Measurements from ENCODE around the gene SRSF7.

Gene SRSF7

DNA sequence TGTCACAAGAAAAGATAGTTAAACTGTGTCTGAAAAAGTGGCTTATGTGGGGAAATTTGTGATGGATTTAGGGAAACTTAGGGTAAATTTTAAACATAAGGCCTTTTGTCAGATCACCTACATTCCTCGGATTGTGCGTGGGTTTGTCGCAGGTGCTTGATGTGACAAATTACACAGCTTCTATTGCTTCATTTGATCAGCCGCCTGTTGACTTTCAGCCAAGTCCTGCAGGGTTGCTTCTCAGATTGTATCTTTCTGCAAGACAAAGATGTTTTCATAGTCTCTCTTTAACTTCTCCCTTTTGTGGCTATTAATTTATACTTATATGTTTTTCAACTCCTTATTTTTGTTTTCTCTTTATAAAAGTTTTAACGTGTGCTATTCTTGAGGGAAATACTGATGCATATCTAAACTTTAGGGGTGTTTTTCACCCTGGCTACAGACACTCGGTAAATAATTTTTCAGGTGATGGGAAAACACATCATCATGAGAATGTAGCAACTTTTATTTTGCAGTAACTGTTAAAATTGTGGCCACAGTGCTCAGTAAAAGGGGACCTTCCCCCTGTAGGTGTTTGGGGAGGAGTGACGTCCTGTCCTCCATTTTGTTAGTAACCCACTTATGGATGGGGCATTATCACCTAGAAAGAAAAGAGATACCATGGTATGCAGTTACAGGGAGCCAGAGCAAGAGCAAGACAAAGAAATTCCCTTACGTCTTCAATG is 53.9 kb downstream of the SRSF7 start:
- TF ChIP-seq FOXP2 (optimal IDR thresholded peaks at IDR 0.05; ENCODE audit: borderline replicate concordance, extremely low read depth, extremely low read length, insufficient read depth) (no peak), POLR2AphosphoS5 (IDR thresholded peaks at IDR 0.05; ENCODE audit: low read depth, low read length) (no peak), SIN3A (IDR thresholded peaks at IDR 0.05; ENCODE audit: borderline replicate concordance, insufficient read depth, low read length) (no peak), TAF1 (IDR thresholded peaks at IDR 0.05; ENCODE audit: borderline replicate concordance, insufficient read depth, low read length) (no peak)
- TF ChIP-seq, protein P1, sequence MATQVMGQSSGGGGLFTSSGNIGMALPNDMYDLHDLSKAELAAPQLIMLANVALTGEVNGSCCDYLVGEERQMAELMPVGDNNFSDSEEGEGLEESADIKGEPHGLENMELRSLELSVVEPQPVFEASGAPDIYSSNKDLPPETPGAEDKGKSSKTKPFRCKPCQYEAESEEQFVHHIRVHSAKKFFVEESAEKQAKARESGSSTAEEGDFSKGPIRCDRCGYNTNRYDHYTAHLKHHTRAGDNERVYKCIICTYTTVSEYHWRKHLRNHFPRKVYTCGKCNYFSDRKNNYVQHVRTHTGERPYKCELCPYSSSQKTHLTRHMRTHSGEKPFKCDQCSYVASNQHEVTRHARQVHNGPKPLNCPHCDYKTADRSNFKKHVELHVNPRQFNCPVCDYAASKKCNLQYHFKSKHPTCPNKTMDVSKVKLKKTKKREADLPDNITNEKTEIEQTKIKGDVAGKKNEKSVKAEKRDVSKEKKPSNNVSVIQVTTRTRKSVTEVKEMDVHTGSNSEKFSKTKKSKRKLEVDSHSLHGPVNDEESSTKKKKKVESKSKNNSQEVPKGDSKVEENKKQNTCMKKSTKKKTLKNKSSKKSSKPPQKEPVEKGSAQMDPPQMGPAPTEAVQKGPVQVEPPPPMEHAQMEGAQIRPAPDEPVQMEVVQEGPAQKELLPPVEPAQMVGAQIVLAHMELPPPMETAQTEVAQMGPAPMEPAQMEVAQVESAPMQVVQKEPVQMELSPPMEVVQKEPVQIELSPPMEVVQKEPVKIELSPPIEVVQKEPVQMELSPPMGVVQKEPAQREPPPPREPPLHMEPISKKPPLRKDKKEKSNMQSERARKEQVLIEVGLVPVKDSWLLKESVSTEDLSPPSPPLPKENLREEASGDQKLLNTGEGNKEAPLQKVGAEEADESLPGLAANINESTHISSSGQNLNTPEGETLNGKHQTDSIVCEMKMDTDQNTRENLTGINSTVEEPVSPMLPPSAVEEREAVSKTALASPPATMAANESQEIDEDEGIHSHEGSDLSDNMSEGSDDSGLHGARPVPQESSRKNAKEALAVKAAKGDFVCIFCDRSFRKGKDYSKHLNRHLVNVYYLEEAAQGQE (IDR thresholded peaks at IDR 0.05; ENCODE audit: insufficient read depth in 1 of 2, low read depth in 2 of 2, low read length in 2 of 2), result no peak
